Right lobe of liver (tissue), 4 donors: ENCODE results near the gene ZNF136.

Source experiments
- CTCF ChIP-seq, 4 donors: fragments of 200-600 bp in 3 of 4; fragments of 450-650 bp in 1 of 4; IDR thresholded peaks; one replicate each; pipeline versions ENCODE4 v1.5.1 to v1.8.0; 2016 to 2022; ENCODE audit warnings: antibody characterized with exemption in 4 of 4, mild to moderate bottlenecking in 2 of 4
- POLR2A ChIP-seq: fragments of 450-650 bp; IDR thresholded peaks from one replicate; pipeline ENCODE4 v1.6.1; 2017; ENCODE audit warnings: antibody characterized with exemption, mild to moderate bottlenecking
- donor health status: DM: no; HTN: no; CAD: no.
- donor health status: DM: no; HTN: no; CAD: no.
- donor health status: DM: no; HTN: yes; CAD: no.

- no peak for TF ChIP-seq POLR2A
- no peak for TF ChIP-seq CTCF (IDR thresholded peaks at IDR 0.05)
Measured at GRCh38 chr19:12198136-12198535, 35.2 kb downstream of the ZNF136 start.
